NCI-H1048 (cell line): Measurements from ENCODE around the gene ETFB.
"Not testable (repeated sequence)": the region's sequence is repeated elsewhere in the genome, so short reads cannot be mapped to it uniquely, and the experiment has no call there.

Source experiments
- DNase-seq: peaks from one replicate; lab custom pipeline; 2025; lab: John Stamatoyannopoulos, UW

ETFB gene

DNA sequence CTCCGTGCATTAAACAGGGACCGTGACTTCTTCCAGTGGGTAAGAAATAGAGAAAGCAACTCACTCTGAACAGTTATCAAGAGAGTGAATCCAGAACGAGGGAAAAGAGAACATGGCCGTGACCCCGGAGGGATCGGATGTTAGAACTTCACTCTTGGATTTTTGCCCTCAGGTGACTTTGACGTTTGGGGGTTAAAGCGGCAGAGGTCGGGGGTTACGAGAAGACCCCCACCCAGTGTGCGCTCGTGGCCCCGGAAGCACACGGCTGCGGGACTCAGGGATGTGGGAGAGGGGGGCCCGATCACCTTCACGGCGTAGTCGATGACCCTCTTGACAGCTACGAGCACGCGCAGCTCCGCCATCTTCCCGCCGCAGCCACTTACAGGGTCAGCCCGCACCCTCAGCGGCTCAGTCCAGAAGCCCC, at the start of gene ETFB:
Gene ETFB (minus strand): TSS at position 424 of the 424 bp plus-strand sequence. CDS start 62 bp downstream, at position 362.
- no peak for DNase-seq

DNA sequence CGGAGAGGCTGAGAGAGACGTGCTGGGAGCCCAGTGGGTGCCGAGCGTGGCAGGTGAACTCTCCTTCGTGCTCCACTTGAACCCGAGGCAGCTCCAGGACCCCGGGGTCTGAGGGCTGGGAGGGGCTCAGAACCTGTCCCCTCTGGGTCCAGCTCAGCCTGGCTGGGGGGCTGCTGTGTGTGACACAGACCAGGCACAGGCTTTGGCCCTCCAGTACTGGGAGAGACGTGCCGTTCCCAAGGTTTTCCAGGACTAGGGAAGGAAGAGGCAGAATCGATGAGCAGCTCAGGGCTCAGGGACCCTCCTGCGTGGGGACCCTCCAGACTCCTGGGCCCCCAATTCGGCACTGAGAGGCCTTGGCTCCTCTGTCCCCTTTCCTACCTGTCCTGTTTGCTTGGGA, 49.0 kb upstream of the ETFB start:
- no peak for DNase-seq

DNA sequence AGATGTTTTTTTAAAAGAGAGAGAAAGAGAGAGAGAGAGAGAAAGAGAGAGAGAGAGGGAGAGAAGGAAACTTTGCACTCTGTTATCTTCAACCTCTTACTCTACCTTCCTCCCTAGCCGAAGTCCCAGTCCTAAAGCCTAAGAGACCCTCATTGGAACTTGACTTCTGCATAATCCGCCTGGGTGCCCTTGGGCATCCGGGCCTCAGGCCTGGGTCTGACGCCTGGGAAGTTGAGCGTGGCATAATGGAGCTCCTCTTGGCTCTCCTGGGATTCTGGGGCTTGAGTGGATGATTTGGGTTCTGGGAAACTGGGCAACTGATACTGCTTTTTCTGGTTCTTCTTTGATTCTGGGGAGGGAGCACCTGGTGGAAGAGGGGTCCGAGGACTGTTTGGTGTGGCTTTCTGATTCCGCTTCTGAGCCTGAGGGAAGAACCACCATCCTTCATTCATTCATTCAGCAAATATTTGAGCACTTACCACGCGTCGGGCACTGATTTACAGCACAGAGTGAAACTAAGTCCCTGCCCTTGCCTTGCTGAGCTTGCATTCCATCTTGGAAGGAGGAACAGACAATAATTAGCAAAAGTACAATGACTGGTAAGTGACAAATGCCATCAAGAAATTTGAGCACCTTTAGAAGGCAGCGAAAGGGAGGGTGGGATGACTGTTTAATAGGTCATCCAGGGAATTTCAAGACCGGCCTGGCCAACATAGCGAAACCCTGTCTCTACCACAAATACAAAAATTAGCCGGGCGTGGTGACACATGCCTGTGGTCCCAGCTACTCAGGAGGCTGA, 45.0 kb upstream of the ETFB start:
- no peak for DNase-seq

DNA sequence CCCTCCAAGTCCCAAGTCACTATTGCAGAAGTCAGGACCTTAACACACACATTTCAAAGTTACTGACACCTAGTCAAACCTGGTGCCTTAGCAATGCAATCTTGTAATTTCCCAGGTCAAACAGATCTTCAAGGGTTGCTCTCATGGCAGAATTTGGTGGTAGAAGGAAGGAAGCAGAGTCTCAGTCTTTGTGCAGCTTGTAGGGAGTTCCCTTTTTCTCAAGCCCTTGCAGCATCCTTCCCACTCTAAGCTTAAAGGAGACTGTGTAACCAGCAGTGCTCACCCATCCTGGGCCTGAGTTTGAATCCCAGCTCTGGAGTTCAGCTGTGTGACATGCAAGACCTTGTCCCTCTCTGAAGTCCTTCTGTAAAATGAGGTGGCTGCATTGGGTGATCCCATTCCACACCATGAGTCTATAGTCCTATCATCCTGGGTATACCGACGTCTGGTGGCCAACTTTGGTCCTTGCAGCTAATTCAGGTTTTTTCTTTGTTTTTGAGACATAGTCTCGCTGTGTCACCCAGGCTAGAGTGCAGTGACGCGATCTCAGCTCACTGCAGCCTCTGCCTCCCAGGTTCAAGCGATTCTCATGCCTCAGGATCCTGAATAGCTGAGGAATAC, 41.4 kb upstream of the ETFB start:
- no peak for DNase-seq

DNA sequence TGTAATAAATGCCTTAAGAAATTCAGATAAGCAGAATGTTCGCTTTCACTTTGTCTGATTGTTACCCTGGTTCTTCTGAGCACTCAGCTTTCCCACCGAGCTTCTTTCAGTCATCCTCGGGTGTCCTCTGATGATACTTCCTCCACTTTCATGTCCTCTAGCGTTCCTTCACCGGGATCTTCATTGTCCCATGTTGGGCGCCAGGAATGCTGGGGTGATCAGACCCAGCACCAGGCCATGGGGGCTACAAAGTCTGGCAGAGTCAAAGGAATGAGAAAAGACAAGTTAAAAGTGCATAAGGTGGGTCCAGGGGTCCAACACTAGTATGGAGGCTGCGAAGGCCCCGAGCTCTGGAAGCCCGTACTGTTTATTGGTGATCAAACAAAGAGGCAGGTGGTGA, 35.9 kb upstream of the ETFB start:
- DNase-seq, result no peak

DNA sequence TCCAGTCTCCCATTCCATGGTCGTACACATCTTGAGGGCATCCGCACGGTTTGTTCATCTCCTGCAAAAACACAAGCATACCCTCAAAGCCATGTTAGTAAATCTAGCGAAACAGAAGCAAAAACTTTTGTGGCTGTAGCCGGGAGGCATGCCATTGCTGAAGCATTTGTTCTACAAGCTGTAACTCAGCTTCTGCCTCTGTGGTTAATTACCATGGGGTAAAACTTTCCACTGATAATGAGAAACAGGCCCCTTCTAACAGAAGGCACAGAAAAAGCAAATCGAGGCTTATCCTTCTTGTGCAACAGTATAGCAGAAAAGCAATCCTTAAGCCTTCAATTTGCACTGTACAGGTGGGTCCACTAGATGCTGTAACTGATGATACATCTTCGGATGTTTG, 33.7 kb upstream of the ETFB start:
- not testable (repeated sequence) for DNase-seq

DNA sequence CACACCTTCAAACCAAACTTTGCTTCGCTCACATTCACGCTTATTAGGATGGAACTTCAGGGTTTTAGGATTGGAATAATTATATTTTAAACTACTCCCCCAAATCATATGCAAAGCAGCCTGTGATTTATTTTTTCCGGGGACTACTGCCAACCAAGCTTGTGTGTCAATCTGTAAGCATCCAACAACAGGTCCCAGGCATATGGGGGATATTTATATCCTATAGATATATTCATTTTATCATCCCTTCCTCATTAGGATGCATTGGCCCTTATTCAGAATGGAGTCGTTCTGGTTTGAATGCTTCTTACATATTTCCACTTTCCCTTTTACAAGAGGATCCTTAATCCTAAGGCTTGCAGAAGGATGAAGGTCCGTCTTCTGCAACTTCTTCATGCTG, 33.0 kb upstream of the ETFB start:
- no peak for DNase-seq

DNA sequence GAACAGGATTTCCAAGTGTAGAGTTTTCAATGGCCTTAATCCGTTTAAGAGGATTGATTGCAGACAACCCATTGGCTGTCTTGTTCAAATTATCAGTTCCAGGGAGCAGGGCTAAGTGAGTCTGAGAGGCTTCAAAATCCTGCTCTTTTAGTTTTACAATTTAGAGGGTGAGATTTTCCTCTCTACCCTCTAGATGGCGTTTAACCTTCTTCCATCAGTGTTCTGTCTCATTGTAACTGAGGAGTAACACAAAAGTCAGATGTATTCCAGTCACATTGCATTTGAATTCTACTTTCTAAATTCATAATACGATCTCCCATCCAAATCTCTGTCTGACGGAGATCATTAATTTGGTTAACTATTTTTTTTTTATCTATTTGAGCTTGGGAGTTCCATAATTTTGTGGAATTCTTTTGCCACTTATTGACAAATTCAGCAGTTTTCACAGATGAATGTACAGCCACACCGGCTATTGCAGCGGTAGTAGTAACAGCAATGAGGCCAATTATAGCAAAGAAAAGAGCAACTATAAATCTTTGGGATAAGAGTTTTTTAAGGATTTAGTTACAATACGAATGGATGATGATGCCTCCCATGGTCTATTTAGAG, 32.0 kb upstream of the ETFB start:
- no peak for DNase-seq

DNA sequence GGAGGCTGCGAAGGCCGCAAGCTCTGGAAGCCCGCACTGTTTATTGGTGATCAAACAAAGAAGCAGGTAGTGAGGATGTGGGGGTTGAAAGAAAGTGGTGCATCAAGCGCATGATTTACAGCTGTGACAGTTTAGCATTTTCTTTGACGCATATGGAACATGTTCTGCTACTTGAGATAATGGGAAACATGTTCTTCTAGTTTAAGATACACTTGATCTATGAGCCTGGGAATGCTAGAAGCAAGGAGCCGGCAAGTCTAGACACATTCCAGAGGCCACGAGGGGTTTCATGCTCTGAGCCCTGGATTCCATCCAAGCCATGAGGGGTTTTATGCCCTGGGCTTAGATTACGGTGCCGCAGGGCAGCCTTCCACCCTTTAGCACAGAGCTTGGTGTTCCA, 31.3 kb upstream of the ETFB start:
- not testable (repeated sequence) for DNase-seq

DNA sequence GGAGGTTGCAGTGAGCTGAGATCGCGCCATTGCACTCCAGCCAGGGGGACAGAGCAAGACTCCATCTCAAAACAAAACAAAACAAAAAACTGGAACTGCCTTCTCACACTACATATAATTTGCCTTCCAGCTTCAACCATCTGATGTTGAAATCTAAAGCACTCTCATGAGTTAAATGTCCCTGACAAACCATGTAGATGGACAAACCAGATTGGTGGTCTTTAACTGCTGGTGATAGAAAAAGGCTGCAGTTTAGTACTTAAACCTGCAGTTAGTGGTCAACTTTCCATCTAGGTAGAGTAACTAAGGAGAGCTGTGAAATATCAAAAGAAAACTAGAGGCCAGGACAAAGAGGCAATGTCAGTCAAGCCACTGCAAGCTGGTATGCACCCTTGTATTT, 30.0 kb upstream of the ETFB start:
- no peak for DNase-seq

DNA sequence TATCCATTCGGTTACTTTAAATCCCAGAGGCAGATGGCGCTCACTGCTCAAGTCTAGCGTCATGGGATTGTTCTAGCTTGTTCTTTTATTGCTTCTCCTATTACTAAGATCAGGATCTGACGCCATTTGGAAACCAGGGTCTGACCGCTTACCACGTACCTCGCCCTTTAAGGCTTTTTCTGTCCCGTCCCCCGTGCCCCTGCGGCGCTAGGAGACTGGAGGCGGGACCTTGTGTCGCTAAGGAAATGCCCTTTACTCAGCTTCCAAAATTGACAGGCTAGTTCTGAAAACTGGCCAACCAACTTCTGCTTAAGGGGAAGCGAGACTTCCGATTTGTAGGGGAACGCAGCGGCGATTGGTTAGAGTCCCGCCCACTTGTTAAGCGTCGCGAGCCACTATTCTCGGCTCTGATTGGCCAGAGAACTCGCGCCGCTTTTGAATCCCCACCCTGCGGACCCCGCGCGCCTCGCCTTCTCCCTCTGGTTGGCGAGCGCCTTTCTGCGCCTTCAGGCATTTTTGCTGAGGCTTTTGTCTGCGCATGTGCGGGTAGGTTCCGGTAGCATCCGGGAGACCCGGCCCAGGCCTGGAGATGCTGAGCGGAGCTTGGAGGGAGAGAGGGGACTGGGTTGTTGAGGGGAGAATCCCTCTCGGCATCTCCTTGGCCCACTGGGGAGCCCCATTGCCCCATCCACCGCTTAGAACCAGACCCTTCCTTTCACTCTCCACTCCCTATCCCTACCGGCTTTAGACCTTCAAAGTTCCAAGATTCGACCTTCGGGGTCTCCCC, 28.1 kb upstream of the ETFB start:
- DNase-seq, result peak; percentile 94

DNA sequence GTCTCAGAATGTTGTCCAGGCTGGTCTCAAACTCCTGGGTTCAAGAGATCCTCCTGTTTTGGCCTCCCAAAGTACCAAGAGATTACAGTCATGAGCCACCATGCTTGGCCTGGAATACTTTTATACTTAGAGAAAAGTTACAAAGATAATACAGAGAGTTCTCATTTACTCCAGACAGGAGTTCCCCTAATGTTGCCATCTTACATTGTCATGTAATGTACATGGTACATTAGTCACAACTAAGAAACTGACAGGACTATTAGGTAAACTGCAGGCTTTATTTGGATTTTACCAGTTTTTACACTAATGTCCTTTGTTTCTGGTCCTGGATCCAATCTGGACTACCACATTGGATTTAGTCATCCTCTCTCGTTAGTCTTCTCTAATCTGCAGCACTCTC, 26.5 kb upstream of the ETFB start:
- no peak for DNase-seq

DNA sequence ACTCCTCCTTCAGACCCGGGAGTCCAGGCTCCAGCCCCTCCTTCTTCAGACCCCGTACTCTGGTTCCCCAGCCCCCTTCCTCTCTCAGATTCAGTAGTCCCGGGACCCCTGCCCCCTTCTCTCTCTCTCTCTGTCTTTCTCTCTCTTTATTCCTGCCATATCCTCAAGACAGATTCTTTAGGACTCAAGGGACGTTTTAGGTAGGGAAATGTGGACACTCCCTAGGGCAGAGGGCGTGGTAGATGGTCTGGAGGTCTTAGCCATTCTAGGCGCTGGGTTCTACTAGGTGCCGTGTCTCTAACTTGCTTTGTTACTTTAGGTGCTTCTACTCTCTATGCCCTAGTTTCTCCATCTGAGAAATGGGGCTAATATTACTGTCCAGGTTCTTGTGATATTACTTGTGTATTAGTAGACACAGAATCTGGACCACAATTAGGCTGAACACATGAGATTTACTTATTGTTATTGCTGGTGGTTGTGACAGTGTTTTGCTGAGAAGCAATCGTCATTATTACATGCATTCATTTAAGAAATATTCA, 25.0 kb upstream of the ETFB start:
- DNase-seq, result no peak

DNA sequence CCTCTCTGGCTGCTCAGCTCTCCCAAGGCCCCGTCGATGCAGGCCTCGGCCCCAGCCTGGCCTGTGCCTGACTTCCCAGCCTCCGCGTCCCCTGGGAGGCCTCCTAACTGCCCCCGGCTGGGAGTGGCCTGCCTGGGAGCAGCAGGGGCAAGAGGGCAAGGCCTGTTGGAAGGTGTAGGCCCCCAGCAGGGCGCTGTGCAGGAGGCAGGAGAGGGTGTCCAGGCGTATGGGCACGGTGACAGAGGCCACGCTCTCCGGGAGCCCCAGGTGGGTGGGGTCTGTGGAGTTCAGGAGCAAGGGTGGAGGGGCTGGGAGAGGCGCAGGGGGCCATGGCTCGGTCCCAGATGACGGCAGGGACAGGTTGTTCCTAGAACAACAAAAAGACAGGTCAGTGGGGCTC, 23.0 kb upstream of the ETFB start:
- no peak for DNase-seq

DNA sequence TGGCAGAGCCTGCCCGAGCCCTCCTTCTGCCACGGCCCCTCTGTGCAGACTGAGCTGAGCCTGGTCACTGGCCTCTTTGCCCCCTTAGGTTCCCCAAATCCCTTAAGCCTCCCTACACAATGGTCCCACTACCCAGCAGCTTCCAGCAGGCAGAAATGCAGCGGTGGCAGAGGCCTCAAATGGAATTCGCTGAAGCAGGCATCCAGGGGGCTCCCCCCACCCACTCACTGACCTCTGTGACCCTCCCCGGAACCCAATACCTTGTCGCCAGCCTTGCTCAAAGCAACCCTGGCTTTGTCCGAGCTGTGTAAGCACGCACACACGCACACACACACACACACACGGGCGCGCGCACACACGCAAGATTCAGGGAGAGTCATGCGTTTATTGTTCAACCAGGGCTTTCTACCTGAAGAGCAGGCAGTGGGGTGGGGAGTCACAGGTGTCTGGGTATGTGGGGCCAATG, 21.8 kb upstream of the ETFB start, which contains the start of gene LIM2:
Gene LIM2 (minus strand): TSS at position 51 of the 466 bp plus-strand sequence. CDS start 531 bp downstream, outside the sequence.
- no peak for DNase-seq

DNA sequence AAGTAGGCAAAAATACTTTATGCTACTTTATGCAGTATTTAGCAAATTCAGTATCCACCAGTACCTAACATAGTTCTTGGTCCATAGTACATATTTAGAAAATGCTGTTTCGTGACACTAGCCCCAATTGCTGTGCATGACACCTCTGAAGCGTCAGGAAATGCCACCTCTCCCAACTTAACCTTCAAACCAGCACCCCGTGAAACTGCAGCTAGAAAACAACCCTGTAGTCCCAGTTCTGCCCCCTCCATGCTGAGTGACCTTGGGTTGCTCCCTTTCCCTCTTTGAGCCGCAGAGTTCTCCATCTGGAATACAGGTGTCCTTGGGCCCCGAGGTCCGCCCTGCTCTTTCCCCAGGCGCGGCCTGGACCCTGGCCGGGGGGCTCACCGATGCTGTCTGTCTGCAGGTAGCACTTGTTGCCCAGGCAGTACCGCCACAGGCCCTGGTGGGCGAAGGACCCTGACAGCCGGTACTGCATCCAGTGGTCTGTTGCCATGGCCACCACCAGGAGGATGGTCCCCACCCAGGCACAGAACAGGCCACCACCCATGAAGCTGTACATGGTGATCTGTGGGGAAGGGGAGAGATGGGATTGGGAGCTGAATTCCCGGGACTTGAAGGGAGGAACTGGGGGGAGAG, 20.8 kb upstream of the ETFB start:
- DNase-seq, result no peak

DNA sequence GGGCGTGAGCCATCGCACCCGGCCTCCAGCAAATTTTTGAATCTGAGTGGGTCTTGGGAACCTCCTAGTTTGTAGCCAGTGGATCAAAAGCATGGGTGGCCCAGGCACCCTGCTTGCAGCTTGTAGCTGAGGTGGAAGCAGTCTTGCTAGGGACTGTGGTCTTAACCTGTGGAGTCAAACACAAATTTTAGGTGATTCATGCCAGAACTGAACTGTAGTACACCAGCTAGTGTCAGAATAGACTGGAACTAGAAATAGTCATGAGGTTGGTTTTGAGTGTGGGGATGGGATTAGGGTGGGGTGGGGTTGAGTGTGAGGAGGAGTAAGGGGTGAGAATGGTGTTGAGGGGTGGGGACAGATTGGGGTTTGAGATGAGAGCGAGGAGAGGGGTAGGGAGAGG, 15.8 kb upstream of the ETFB start:
- no peak for DNase-seq

DNA sequence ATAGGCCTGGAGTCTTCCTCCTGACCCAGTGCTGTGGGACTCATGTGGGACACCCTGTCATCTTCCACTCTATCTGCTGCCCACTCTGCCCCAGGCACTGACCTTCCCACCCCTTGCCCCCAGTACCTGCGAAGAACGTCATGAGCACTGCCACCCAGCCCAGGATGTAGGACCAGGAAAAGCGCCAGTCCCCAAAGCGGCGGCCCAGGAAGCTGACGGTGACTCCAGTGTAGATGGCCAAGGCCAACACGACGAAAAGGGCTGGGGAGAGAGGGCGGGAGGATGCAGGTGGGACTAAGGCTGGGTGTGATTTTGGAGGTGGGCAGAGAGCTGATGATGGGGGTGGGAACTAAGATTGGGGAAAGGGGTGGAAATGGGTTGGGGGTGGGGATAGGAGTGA, 14.2 kb upstream of the ETFB start:
- DNase-seq, result no peak

DNA sequence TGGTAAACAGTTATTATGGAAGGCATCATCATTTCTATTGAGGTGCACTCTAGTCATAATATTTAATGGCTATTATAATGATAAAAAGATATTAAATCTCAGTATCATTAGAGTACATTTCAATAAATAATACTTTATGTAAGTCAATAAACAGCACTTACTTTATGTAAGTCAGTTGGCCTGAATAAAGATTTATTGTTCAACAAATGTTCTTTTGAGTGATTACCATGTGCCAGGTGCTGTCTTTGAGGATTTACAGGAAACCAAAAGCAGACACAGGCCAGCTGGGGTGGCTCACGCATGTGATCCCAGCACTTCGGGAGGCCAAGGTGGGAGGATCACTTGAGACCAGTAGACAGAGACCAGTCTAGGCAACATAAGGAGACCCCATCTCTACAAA, 11.2 kb upstream of the ETFB start:
- DNase-seq, result no peak

DNA sequence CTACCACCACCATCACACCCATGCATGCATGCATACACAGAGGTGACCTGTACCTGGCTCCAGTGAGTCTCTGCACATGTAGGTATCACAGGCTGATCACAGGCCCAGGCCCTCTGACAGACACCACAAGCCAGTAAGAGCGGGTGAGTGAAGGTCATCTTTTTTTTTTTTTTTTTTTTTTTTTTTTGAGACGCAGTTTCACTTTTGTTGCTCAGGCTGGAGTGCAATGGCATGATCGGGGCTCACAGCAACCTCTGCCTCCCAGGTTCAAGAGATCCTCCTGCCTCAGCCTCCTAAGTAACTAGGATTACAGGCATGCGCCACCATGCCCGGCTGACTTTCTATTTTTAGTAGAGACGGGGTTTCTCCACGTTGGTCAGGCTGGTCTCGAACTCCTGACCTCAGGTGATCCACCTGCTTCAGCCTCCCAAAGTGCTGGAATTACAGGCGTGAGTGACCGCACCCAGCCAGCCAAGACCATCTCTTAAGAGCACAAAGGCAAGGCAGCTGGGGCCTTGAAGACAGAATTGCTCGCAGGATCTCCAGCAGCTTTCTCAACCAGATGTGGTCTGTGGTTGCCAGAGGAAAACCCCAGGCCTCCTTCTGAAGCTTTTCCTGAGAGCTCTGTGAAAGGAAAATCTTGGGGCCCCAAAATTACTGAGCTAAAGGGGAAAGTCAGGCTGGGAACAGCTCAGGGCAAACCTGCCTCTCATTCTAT, 9.5 kb upstream of the ETFB start:
- DNase-seq, result no peak
